Keratinocyte (primary cell): ENCODE results near the gene SYTL1.
A peak's percentile ranks its signal among the peaks of the same experiment; 100 is the strongest.

Experiments
- EZH2 ChIP-seq: IDR thresholded peaks from one replicate; pipeline ENCODE4 v1.6.1; 2012; ENCODE audit warnings: inconsistent platforms, mild to moderate bottlenecking, low read length, moderate library complexity
- TF ChIP-seq, protein P1 (sequence below), 3 experiments: IDR thresholded peaks in 1 of 3; conservative IDR thresholded peaks in 1 of 3; optimal IDR thresholded peaks in 1 of 3; 2 replicates in 2 of 3; 3 replicates in 1 of 3; pipeline versions ENCODE3 to v1.5.1; 2011; ENCODE audit warnings: low read length in 3 of 3, mild to moderate bottlenecking in 3 of 3, moderate library complexity in 2 of 3, control low read depth in 1 of 3, inconsistent platforms in 1 of 3; ENCODE audit not compliant: insufficient read depth in 2 of 3; ENCODE audit errors: extremely low read depth in 1 of 3

DNA sequence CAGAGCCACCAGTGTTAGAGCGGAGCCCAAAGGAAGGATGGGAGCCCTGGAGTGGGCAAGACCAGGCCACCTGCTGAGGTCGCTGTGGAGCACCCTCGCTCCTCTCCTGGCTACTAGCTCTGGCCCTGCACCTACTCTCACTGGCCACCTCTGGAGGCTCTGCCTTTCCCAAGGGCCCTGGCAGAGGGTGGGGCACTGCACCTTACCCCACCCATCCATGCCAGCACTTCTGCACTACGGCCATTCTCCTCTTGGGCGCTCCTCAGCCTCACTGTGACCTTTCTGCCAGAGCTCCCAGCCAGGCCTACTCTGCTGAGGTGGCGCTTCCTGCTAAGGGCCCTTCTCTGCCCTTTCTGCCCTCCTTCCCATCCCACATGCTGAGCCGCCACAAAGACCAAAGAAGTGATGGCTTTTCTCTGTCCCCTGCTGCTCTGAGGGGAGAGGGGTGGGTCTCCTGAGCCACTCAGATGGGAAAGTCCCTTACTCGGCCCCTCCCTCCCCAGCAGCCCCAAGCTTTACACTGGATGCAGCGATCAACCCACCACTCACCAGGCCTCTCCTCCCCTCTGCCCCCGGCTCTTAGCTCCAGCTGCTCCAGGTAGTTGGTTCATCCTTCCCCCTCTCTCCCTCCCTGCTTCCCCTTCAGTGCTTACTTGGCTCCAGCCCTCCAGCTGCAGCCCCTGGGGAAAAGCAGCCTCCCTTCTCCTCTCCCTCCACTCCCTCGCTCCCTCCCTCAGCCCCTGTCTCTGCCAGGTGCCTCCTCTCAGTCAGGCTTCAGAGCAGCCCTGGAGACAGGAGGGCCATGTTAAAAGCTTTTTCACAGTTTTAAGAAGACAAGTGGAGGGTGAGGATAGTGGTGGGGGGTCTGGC, 34.7 kb upstream of the SYTL1 start:
- no peak for TF ChIP-seq EZH2
- TF ChIP-seq, protein P1, sequence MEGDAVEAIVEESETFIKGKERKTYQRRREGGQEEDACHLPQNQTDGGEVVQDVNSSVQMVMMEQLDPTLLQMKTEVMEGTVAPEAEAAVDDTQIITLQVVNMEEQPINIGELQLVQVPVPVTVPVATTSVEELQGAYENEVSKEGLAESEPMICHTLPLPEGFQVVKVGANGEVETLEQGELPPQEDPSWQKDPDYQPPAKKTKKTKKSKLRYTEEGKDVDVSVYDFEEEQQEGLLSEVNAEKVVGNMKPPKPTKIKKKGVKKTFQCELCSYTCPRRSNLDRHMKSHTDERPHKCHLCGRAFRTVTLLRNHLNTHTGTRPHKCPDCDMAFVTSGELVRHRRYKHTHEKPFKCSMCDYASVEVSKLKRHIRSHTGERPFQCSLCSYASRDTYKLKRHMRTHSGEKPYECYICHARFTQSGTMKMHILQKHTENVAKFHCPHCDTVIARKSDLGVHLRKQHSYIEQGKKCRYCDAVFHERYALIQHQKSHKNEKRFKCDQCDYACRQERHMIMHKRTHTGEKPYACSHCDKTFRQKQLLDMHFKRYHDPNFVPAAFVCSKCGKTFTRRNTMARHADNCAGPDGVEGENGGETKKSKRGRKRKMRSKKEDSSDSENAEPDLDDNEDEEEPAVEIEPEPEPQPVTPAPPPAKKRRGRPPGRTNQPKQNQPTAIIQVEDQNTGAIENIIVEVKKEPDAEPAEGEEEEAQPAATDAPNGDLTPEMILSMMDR (optimal IDR thresholded peaks at IDR 0.05 in 1 of 3, IDR thresholded peaks at IDR 0.05 in 1 of 3, conservative IDR thresholded peaks at IDR 0.05 in 1 of 3; ENCODE audit: extremely low read depth in 1 of 3, insufficient read depth in 2 of 3, low read length in 3 of 3): peak in 1 of 3 experiments; percentile 4
